ENCODE measurements around the gene ABTB2. TPM values are rescaled to one million over a fixed set of nuclear protein-coding genes. Genes with fewer than 3 reads are reported as not detected.

Gene ABTB2
- total RNA-seq, 4 donors from 2014 or later: 2.9 to 8.2 (median 6.6) TPM

- TF ChIP-seq POLR2A (IDR thresholded peaks at IDR 0.05) (no peak), CTCF (IDR thresholded peaks at IDR 0.05) (no peak)
- DNase-seq: no peak
- Histone ChIP-seq H3K4me1 (peaks cover 4 to 10% of the 10 kb centered on the region in 2 donors), H3K27ac (no peak overlapping the region), H3K9me3 (no peaks in the 10 kb centered on the region), H3K4me3 (no peak overlapping the region), H3K36me3 (no peaks in the 10 kb centered on the region), H3K27me3 (no peaks in the 10 kb centered on the region)
- intact Hi-C loops (cut with DNase I; ENCODE audit: low total_unique reads): no loop called here
Measured at GRCh38 chr11:34165121-34165520, 192.7 kb downstream of the ABTB2 start.

- H3K27ac ChIP-seq: no peak overlapping the region
- no peaks in the 10 kb centered on the region for H3K27me3 ChIP-seq
- H3K4me1 ChIP-seq: peaks cover 2 to 3% of the 10 kb centered on the region in 2 donors
- no peaks in the 10 kb centered on the region for H3K9me3 ChIP-seq
- no peak for TF ChIP-seq CTCF (IDR thresholded peaks at IDR 0.05)
- TF ChIP-seq POLR2A (IDR thresholded peaks at IDR 0.05): no peak
- H3K36me3 ChIP-seq: no peaks in the 10 kb centered on the region
- intact Hi-C loops (cut with DNase I; ENCODE audit: low total_unique reads): no loop called here
- no peak for DNase-seq
- no peak overlapping the region for H3K4me3 ChIP-seq
Measured at GRCh38 chr11:34162856-34163255, 195.0 kb downstream of the ABTB2 start.

- H3K36me3 ChIP-seq: no peaks in the 10 kb centered on the region
- intact Hi-C loops (cut with DNase I; ENCODE audit: low total_unique reads): no loop called here
Measured at GRCh38 chr11:34162493-34162820, 195.4 kb downstream of the ABTB2 start.

GRCh38 chr11:34161812-34162492, 195.9 kb downstream of the ABTB2 start:
- Histone ChIP-seq H3K27ac (no peak overlapping the region), H3K36me3 (no peaks in the 10 kb centered on the region), H3K9me3 (no peaks in the 10 kb centered on the region), H3K4me1 (no peaks in the 10 kb centered on the region), H3K27me3 (no peaks in the 10 kb centered on the region), H3K4me3 (no peak overlapping the region)
- DNase-seq: no peak
- no peak for TF ChIP-seq POLR2A (IDR thresholded peaks at IDR 0.05)
- TF ChIP-seq CTCF (IDR thresholded peaks at IDR 0.05): no peak
- intact Hi-C loops (cut with DNase I; ENCODE audit: low total_unique reads): no loop called here

More at GRCh38 chr11:34162493-34162820, 195.4 kb downstream of the ABTB2 start:
- Histone ChIP-seq H3K4me1 (no peaks in the 10 kb centered on the region), H3K27ac (no peak overlapping the region), H3K4me3 (no peak overlapping the region), H3K9me3 (no peaks in the 10 kb centered on the region), H3K27me3 (no peaks in the 10 kb centered on the region)
- TF ChIP-seq POLR2A (IDR thresholded peaks at IDR 0.05): no peak
- TF ChIP-seq CTCF (IDR thresholded peaks at IDR 0.05): no peak
- no peak for DNase-seq

- intact Hi-C loops (cut with DNase I; ENCODE audit: low total_unique reads): no loop called here
- Histone ChIP-seq H3K9me3 (no peaks in the 10 kb centered on the region), H3K27me3 (no peaks in the 10 kb centered on the region), H3K36me3 (no peaks in the 10 kb centered on the region), H3K4me1 (no peaks in the 10 kb centered on the region), H3K4me3 (no peak overlapping the region), H3K27ac (no peak overlapping the region)
- DNase-seq: no peak
- TF ChIP-seq POLR2A (IDR thresholded peaks at IDR 0.05) (no peak), CTCF (IDR thresholded peaks at IDR 0.05) (no peak)
Measured at GRCh38 chr11:34161361-34161760, 196.4 kb downstream of the ABTB2 start.
